ENCODE measurements around the gene RAB28.

GRCh38 chr4:13498469-13498868, 14.3 kb upstream of the RAB28 start:
- TF ChIP-seq CTCF (IDR thresholded peaks at IDR 0.05) (no peak), EP300 (IDR thresholded peaks at IDR 0.05) (no peak), POLR2A (IDR thresholded peaks at IDR 0.05) (no peak), POLR2AphosphoS5 (IDR thresholded peaks at IDR 0.05) (no peak)
